Fibroblast of villous mesenchyme (primary cell): ENCODE data around the gene TNFRSF9. TPM values are rescaled to one million over a fixed set of nuclear protein-coding genes. Genes with fewer than 3 reads are reported as not detected.
"Not testable (repeated sequence)": the region's sequence is repeated elsewhere in the genome, so short reads cannot be mapped to it uniquely, and the experiment has no call there.

Source experiments
- DNase-seq: peaks from one replicate; pipeline ENCODE4 v3.0.0-alpha.2; 2010; ENCODE audit warnings: low read depth
- H3K4me3 ChIP-seq: 2 replicates; pipeline ENCODE4 v1.5.1; 2011; ENCODE audit warnings: low read depth, mild to moderate bottlenecking, low read length
- CTCF ChIP-seq: IDR thresholded peaks from 2 replicates; pipeline ENCODE4 v1.5.1; 2012; ENCODE audit warnings: low read depth, mild to moderate bottlenecking, low read length; ENCODE audit not compliant: insufficient read depth
- total RNA-seq: library from RNA; depleted of rRNA; stranded (reverse); fragments of >200 nt; gene quantifications from 2 replicates; pipeline ENCODE4 v1.2.3, GENCODE V29; 2012

The TNFRSF9 gene
- total RNA-seq, 1 donor: 0.43 TPM

GRCh38 chr1:7961216-7962013 lies 20.8 kb upstream of the TNFRSF9 start, which contains the start of gene PARK7:
Gene PARK7 (plus strand): TSS chr1:7961711. CDS start chr1:7962786, 1,075 bp downstream.
- TF ChIP-seq CTCF: peak; percentile 54
- DNase-seq: peak; percentile 99
- H3K4me3 ChIP-seq: peak within 1 kb of the TSS; percentile 92

GRCh38 chr1:7960867-7961215 lies 20.2 kb upstream of the TNFRSF9 start:
- H3K4me3 ChIP-seq: peak overlapping the region; percentile 92
- no peak for DNase-seq
- TF ChIP-seq CTCF: no peak

- no peak for DNase-seq
- no peak for TF ChIP-seq CTCF
- H3K4me3 ChIP-seq: no peak overlapping the region
Measured at GRCh38 chr1:7960165-7960564, 19.5 kb upstream of the TNFRSF9 start.

- TF ChIP-seq CTCF: no peak
- H3K4me3 ChIP-seq: no peak overlapping the region
Measured at GRCh38 chr1:7956218-7957032, 15.8 kb upstream of the TNFRSF9 start.

GRCh38 chr1:7954683-7955082 lies 14.0 kb upstream of the TNFRSF9 start:
- no peak for TF ChIP-seq CTCF
- no peak for DNase-seq
- H3K4me3 ChIP-seq: peak overlapping the region; percentile 60

More at GRCh38 chr1:7956218-7957032, 15.8 kb upstream of the TNFRSF9 start:
- DNase-seq: no peak

- TF ChIP-seq CTCF: no peak
- peak; percentile 92 for DNase-seq
- peak overlapping the region; percentile 60 for H3K4me3 ChIP-seq
Measured at GRCh38 chr1:7953850-7954609, 13.4 kb upstream of the TNFRSF9 start.

- H3K4me3 ChIP-seq, DNase-seq: not testable (repeated sequence)
Measured at GRCh38 chr1:7952791-7953190, 12.2 kb upstream of the TNFRSF9 start.
